H4 (cell line): ENCODE measurements around the gene ZNF8. TPM values are rescaled to one million over a fixed set of nuclear protein-coding genes. Genes with fewer than 3 reads are reported as not detected.
"Not testable (repeated sequence)": the region's sequence is repeated elsewhere in the genome, so short reads cannot be mapped to it uniquely, and the experiment has no call there.

Source experiments
- DNase-seq: peaks from one replicate; pipeline ENCODE4 v3.0.0-alpha.2; 2015; ENCODE audit warnings: low spot score
- total RNA-seq: library from RNA; depleted of rRNA; stranded (reverse); fragments of >200 nt; shearing (Covaris generic); gene quantifications from 2 replicates; pipeline ENCODE4 v1.2.3, GENCODE V29; 2014; rRNA removed

ZNF8 gene
- total RNA-seq, 1 experiment from 2014 or later, result 4.3 TPM

GRCh38 chr19:58336216-58336615, 57.5 kb downstream of the ZNF8 start:
- no peak for DNase-seq

GRCh38 chr19:58336820-58337219, 58.1 kb downstream of the ZNF8 start:
- no peak for DNase-seq

- DNase-seq, result no peak
These were observed 59.6 kb downstream of the ZNF8 start for GRCh38 chr19:58338336-58338735.

- no peak for DNase-seq
These were observed 60.2 kb downstream of the ZNF8 start for GRCh38 chr19:58338825-58339558.

GRCh38 chr19:58345558-58345957, 66.8 kb downstream of the ZNF8 start:
- DNase-seq, result no peak

- DNase-seq, result peak; percentile 54
These were observed 68.5 kb downstream of the ZNF8 start for GRCh38 chr19:58346961-58347929.

GRCh38 chr19:58348080-58348479, 69.3 kb downstream of the ZNF8 start:
- DNase-seq, result not testable (repeated sequence)

GRCh38 chr19:58349590-58349989, 70.8 kb downstream of the ZNF8 start:
- no peak for DNase-seq

GRCh38 chr19:58350001-58350861, 71.5 kb downstream of the ZNF8 start:
- DNase-seq, result no peak

- no peak for DNase-seq
These were observed 72.3 kb downstream of the ZNF8 start for GRCh38 chr19:58350871-58351557.

GRCh38 chr19:58351558-58351878, 72.8 kb downstream of the ZNF8 start:
- DNase-seq, result no peak

GRCh38 chr19:58351990-58352755, 73.4 kb downstream of the ZNF8 start:
- DNase-seq, result no peak

Other genes with a start within 250 kb of the ZNF8 start
- gene ZSCAN1, start 244.9 kb upstream of the ZNF8 start, total RNA-seq, result 1.8 TPM in 1 of 2 replicates, not detected in the other
- not detected in 2 replicates for gene ZNF135, start 219.7 kb upstream of the ZNF8 start, total RNA-seq
- gene ZSCAN18, start 180.7 kb upstream of the ZNF8 start, total RNA-seq, result 2.2 and 3.8 TPM in 2 replicates
- gene ZNF329, start 128.2 kb upstream of the ZNF8 start, total RNA-seq, result 8.7 and 11.1 TPM in 2 replicates
- gene ZNF274, start 95.9 kb upstream of the ZNF8 start, total RNA-seq, result 14.5 and 22.8 TPM in 2 replicates
- 0.02 and 0.08 TPM in 2 replicates for gene ZNF544, start 50.0 kb upstream of the ZNF8 start, total RNA-seq
- 96.6 and 120 TPM in 2 replicates for gene ERVK3-1, start 26.4 kb downstream of the ZNF8 start, total RNA-seq
- 2.6 and 2.8 TPM in 2 replicates for gene ZSCAN22, start 48.0 kb downstream of the ZNF8 start, total RNA-seq
- 24.5 and 31.5 TPM in 2 replicates for gene A1BG, start 74.5 kb downstream of the ZNF8 start, total RNA-seq
- 1.6 and 5.1 TPM in 2 replicates for gene ZNF497, start 83.8 kb downstream of the ZNF8 start, total RNA-seq
- gene ZNF837, start 102.1 kb downstream of the ZNF8 start, total RNA-seq, result 1.4 and 1.9 TPM in 2 replicates
- 3,081 and 3,534 TPM in 2 replicates for gene RPS5, start 108.3 kb downstream of the ZNF8 start, total RNA-seq
- gene RNF225, start 116.7 kb downstream of the ZNF8 start, total RNA-seq, result not detected in 2 replicates
- 15.6 and 23.6 TPM in 2 replicates for gene ZNF584, start 129.7 kb downstream of the ZNF8 start, total RNA-seq
- gene ZNF132, start 161.2 kb downstream of the ZNF8 start, total RNA-seq, result 4.0 and 6.4 TPM in 2 replicates
- 3.3 and 6.7 TPM in 2 replicates for gene ZNF324B, start 172.7 kb downstream of the ZNF8 start, total RNA-seq
- 7.1 and 10.1 TPM in 2 replicates for gene ZNF324, start 188.1 kb downstream of the ZNF8 start, total RNA-seq
- 9.8 and 14.7 TPM in 2 replicates for gene ZNF446, start 197.4 kb downstream of the ZNF8 start, total RNA-seq
- 18.1 and 19.7 TPM in 2 replicates for gene SLC27A5, start 233.0 kb downstream of the ZNF8 start, total RNA-seq
- gene ZBTB45, start 240.9 kb downstream of the ZNF8 start, total RNA-seq, result 1.6 and 4.6 TPM in 2 replicates